KMS-11 (cell line): ENCODE results near the gene POLR2L.

ENCODE experiments used
- H2AFZ ChIP-seq: fragments of 200-600 bp; sonication (generic); 2 replicates; pipeline ENCODE4 v1.6.1; 2016; ENCODE audit warnings: antibody characterized with exemption, mixed run types, low read depth
- H3K27ac ChIP-seq: fragments of 200-600 bp; sonication (generic); 2 replicates; pipeline ENCODE4 v1.6.1; 2016; ENCODE audit warnings: mild to moderate bottlenecking, mixed run types
- H3K27me3 ChIP-seq: fragments of 200-600 bp; sonication (generic); 2 replicates; pipeline ENCODE4 v1.6.1; 2017; ENCODE audit warnings: mild to moderate bottlenecking, low read depth, mixed run types, moderate library complexity; ENCODE audit not compliant: insufficient read depth
- H3K36me3 ChIP-seq: fragments of 200-600 bp; sonication (generic); 2 replicates; pipeline ENCODE4 v1.6.1; 2017; ENCODE audit warnings: mild to moderate bottlenecking, mixed run types; ENCODE audit not compliant: insufficient read depth
- H3K4me1 ChIP-seq: fragments of 200-600 bp; sonication (generic); 2 replicates; pipeline ENCODE4 v1.6.1; 2016; ENCODE audit warnings: mild to moderate bottlenecking, low read depth, mixed run types; ENCODE audit not compliant: poor library complexity, severe bottlenecking
- H3K4me2 ChIP-seq: fragments of 200-600 bp; sonication (generic); 2 replicates; pipeline ENCODE4 v1.7.0; 2016; ENCODE audit warnings: mild to moderate bottlenecking, mixed run types
- H3K4me3 ChIP-seq: fragments of 200-600 bp; sonication (generic); IDR thresholded peaks from 2 replicates; pipeline ENCODE4 v1.6.1; 2017; ENCODE audit warnings: low read depth, low read length, mixed read lengths; ENCODE audit not compliant: insufficient read depth
- H3K79me2 ChIP-seq: fragments of 200-600 bp; sonication (generic); 2 replicates; pipeline ENCODE4 v1.6.1; 2016; ENCODE audit warnings: low read depth, mixed run types; ENCODE audit not compliant: insufficient read depth
- H3K9ac ChIP-seq: fragments of 200-600 bp; sonication (generic); 2 replicates; pipeline ENCODE4 v1.6.1; 2016; ENCODE audit warnings: mild to moderate bottlenecking, mixed run types
- H4K20me1 ChIP-seq: fragments of 200-600 bp; sonication (generic); 2 replicates; pipeline ENCODE4 v1.6.1; 2016; ENCODE audit warnings: mild to moderate bottlenecking, mixed run types; ENCODE audit not compliant: insufficient read depth
- TF ChIP-seq, protein P1 (sequence below): fragments of 200-600 bp; sonication (generic); conservative IDR thresholded peaks from 2 replicates; pipeline ENCODE4 v1.6.1; 2017; ENCODE audit warnings: low read depth, mild to moderate bottlenecking, antibody characterized with exemption, low read length, moderate library complexity, mixed read lengths

The POLR2L gene

GRCh38 chr11:827146-827896, 15.0 kb downstream of the POLR2L start:
- Histone ChIP-seq H3K4me2 (peak overlapping the region; percentile 98), H3K27ac (no peak overlapping the region), H3K27me3 (peaks cover 35% of the 10 kb centered on the region), H3K79me2 (no peaks in the 10 kb centered on the region), H2AFZ (peak overlapping the region; percentile 76), H3K9ac (peak overlapping the region; percentile 35; the same call in 1 of the 2 replicates), H3K36me3 (no peaks in the 10 kb centered on the region), H3K4me1 (peaks cover 57% of the 10 kb centered on the region), H4K20me1 (no peaks in the 10 kb centered on the region), H3K4me3 (no peak overlapping the region)
- TF ChIP-seq, protein P1, sequence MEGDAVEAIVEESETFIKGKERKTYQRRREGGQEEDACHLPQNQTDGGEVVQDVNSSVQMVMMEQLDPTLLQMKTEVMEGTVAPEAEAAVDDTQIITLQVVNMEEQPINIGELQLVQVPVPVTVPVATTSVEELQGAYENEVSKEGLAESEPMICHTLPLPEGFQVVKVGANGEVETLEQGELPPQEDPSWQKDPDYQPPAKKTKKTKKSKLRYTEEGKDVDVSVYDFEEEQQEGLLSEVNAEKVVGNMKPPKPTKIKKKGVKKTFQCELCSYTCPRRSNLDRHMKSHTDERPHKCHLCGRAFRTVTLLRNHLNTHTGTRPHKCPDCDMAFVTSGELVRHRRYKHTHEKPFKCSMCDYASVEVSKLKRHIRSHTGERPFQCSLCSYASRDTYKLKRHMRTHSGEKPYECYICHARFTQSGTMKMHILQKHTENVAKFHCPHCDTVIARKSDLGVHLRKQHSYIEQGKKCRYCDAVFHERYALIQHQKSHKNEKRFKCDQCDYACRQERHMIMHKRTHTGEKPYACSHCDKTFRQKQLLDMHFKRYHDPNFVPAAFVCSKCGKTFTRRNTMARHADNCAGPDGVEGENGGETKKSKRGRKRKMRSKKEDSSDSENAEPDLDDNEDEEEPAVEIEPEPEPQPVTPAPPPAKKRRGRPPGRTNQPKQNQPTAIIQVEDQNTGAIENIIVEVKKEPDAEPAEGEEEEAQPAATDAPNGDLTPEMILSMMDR, result no peak

GRCh38 chr11:826836-827145, 15.5 kb downstream of the POLR2L start:
- peak overlapping the region; percentile 76 for H2AFZ ChIP-seq
- peak overlapping the region; percentile 35; the same call in 1 of the 2 replicates for H3K9ac ChIP-seq
- TF ChIP-seq, protein P1, result no peak
- H3K79me2 ChIP-seq, result no peaks in the 10 kb centered on the region
- H3K27me3 ChIP-seq, result peaks cover 30% of the 10 kb centered on the region
- peaks cover 52% of the 10 kb centered on the region for H3K4me1 ChIP-seq
- H3K4me2 ChIP-seq, result peak overlapping the region; percentile 98
- no peak overlapping the region for H3K4me3 ChIP-seq
- H4K20me1 ChIP-seq, result no peaks in the 10 kb centered on the region
- H3K36me3 ChIP-seq, result no peaks in the 10 kb centered on the region
- H3K27ac ChIP-seq, result no peak overlapping the region

- Histone ChIP-seq H3K4me3 (no peak overlapping the region), H3K4me1 (peaks cover 48% of the 10 kb centered on the region), H3K27me3 (peaks cover 25% of the 10 kb centered on the region), H3K27ac (no peak overlapping the region), H3K4me2 (peak overlapping the region; percentile 98; the same call in 1 of the 2 replicates), H4K20me1 (no peaks in the 10 kb centered on the region), H2AFZ (no peak overlapping the region), H3K36me3 (no peaks in the 10 kb centered on the region), H3K9ac (no peak overlapping the region; the same call in 1 of the 2 replicates), H3K79me2 (no peaks in the 10 kb centered on the region)
- TF ChIP-seq, protein P1, result no peak
Measured at GRCh38 chr11:826227-826621, 16.1 kb downstream of the POLR2L start.

DNA sequence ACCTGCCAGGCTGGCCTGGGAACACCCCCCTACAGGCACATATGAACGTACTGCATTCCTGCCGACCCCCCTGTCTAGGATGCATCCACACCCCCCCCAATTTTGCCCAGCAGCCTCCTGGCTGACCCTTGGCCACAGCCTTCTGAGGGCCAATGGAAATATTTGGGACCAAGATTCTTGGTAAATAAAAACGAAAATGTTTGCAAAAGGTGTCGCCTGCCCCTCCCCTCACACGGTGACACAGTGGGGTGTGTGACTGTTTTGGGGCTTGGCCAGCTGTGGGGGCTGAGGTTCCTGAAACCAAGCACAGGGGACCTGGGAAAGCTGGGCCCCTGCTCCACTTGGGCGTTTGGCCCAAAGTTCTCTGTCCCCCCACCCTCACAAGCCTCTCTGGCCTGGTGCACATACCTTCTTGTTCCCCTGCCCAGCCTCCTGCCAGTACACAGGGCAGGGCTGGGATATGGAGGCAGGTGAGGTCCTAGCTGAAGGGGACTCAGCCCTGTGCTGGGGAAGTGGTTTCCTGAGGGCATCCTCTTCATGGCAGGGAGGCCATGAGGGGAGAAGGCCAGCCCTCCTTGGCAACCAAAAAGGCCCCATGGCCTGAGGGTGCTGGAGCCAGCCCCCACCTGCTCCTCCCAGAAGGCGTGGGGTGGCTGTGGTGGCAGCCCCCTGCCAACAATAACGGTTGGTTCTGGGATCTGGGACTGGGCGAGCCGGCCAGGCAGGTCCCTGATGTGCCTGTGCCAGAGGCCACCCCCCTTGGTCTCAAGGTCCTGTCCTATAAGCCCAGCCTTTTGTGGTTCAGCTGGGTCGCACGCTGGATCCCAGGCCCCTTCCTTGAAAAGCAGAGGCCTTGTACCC, 16.7 kb downstream of the POLR2L start:
- Histone ChIP-seq H3K4me2 (no peak overlapping the region), H3K27me3 (peaks cover 23% of the 10 kb centered on the region), H3K36me3 (no peaks in the 10 kb centered on the region), H3K4me3 (no peak overlapping the region), H3K27ac (no peak overlapping the region), H2AFZ (no peak overlapping the region), H4K20me1 (no peaks in the 10 kb centered on the region), H3K9ac (no peak overlapping the region), H3K79me2 (no peaks in the 10 kb centered on the region; the same call in 1 of the 2 replicates), H3K4me1 (peaks cover 48% of the 10 kb centered on the region)
- TF ChIP-seq, protein P1, result no peak
